ENCODE measurements around the gene IHH.

The IHH gene

DNA sequence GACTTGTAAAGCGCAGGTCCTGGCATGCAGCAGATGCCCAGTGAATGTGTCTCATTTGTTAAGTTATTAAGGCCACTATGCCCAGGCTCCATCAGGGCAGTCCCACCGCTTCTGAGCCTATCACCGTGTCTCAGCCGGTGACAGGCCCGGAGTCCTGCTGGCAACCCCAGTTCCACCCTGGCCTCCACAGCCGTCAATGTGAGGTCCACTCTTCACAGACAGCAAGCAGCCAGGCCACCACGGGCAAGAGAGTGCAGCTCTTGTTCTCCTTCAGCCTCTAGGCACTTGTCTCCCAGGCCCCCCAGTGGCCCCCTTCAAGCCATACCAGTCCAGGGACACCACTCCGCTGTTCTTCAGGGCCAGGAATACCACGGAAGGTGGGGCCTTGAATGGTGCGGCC is 42.0 kb downstream of the IHH start:
- Histone ChIP-seq H3K27me3 (ENCODE audit: control insufficient read depth in 1 of 2, insufficient read depth in 2 of 2, low read length in 2 of 2) (peaks cover 11 to 14% of the 10 kb centered on the region in 2 donors), H3K9ac (ENCODE audit: low read length in 2 of 2) (no peak overlapping the region), H3K4me3 (ENCODE audit: low read length in 2 of 2) (no peak overlapping the region), H3K4me1 (ENCODE audit: control insufficient read depth, insufficient read depth, low read length) (peaks cover 8% of the 10 kb centered on the region), H3K36me3 (ENCODE audit: control insufficient read depth in 2 of 2, insufficient read depth in 2 of 2, low read length in 2 of 2) (no peaks in the 10 kb centered on the region), H3K9me3 (ENCODE audit: control insufficient read depth in 2 of 2, low read length in 2 of 2) (no peaks in the 10 kb centered on the region), H3K27ac (ENCODE audit: low read length) (no peak overlapping the region)

DNA sequence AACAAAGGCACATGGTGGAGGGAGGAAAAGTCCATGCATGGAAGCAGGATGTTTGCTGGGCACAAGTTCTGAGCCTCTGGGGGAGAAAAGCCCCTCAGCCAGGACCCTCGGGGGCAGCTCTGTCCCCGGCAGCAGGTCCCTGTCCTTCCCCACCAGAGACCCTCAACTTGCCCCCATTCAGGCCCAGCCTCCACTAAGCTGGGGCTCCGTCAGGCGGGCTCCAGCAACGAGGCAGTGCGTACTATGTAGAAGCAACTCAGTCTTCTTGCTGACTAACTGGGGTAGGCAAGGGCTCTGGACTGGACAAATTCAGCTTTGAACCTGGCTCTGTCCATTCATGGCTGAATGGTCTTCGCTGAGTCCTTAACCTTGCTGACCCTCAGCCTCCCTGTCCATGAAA is 42.4 kb downstream of the IHH start:
- Histone ChIP-seq H3K4me1 (ENCODE audit: control insufficient read depth, insufficient read depth, low read length) (peaks cover 8% of the 10 kb centered on the region), H3K27me3 (ENCODE audit: control insufficient read depth in 1 of 2, insufficient read depth in 2 of 2, low read length in 2 of 2) (peaks cover 11 to 14% of the 10 kb centered on the region in 2 donors), H3K9me3 (ENCODE audit: control insufficient read depth in 2 of 2, low read length in 2 of 2) (no peaks in the 10 kb centered on the region), H3K4me3 (ENCODE audit: low read length in 2 of 2) (no peak overlapping the region), H3K36me3 (ENCODE audit: control insufficient read depth in 2 of 2, insufficient read depth in 2 of 2, low read length in 2 of 2) (no peaks in the 10 kb centered on the region), H3K27ac (ENCODE audit: low read length) (no peak overlapping the region), H3K9ac (ENCODE audit: low read length in 2 of 2) (no peak overlapping the region)

DNA sequence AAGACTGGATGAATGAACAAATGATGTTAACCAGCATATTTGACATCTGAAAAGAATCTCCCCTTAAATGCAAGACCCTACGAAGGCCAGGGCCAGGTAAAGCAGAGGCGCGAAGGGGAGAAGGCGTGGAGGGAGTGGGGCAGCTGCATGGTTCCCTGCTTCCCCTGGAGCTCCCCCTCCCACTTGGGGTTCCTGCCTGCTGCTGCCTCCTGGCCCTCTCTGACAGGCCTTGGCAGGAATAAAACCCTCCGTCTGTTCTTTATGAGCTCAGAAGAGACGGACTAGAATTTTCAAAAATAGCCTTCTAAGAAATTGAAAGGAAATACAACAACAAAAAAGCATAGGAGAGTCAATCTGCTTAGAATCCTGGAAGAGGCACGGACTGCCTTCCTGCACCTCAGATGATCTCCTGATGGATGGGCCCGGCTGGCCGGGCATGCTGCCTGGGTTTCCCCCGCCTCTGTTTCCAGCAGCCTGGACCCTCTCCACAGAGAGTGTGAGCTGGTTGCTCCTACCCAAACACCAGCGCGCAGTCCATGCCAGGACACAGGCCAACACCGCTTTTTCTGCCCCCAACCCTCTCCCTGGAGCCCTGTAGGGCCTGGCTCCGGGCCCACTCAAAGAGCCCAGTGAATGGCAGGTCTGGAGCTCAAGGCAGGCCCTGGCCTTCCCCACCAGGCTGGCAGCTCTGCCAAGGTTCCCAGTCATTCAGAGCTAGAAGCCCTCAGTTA is 43.4 kb downstream of the IHH start:
- H3K27me3 ChIP-seq (ENCODE audit: control insufficient read depth in 1 of 2, insufficient read depth in 2 of 2, low read length in 2 of 2): peaks cover 6 to 11% of the 10 kb centered on the region in 2 donors

DNA sequence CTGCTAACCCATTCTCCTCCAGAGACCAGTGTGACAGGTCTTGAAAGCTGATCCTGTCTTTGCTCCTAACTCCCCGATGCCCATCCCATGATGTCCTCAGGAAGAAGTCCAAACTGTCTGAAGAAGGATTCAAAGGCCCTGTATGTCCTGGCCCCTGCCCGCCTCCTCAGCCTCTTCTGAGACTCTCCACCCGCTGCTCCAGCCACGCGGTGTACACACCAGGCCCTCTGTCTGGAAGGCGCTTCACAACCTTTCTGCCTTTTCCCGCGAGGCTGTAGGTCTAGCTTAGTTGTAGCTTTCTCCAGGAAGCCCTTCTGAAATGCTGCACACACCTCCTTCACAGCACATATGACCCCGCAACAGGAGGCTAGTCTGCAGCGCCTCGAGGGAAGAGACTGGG is 44.0 kb downstream of the IHH start:
- Histone ChIP-seq H3K36me3 (ENCODE audit: control insufficient read depth in 2 of 2, insufficient read depth in 2 of 2, low read length in 2 of 2) (no peaks in the 10 kb centered on the region), H3K4me1 (ENCODE audit: control insufficient read depth, insufficient read depth, low read length) (peaks cover 8% of the 10 kb centered on the region), H3K27me3 (ENCODE audit: control insufficient read depth in 1 of 2, insufficient read depth in 2 of 2, low read length in 2 of 2) (peaks cover 6 to 11% of the 10 kb centered on the region in 2 donors), H3K9ac (ENCODE audit: low read length in 2 of 2) (no peak overlapping the region), H3K9me3 (ENCODE audit: control insufficient read depth in 2 of 2, low read length in 2 of 2) (no peaks in the 10 kb centered on the region), H3K4me3 (ENCODE audit: low read length in 2 of 2) (no peak overlapping the region), H3K27ac (ENCODE audit: low read length) (no peak overlapping the region)

More for the DNA sequence above, 43.4 kb downstream of the IHH start:
- H3K9me3 ChIP-seq (ENCODE audit: control insufficient read depth in 2 of 2, low read length in 2 of 2): no peaks in the 10 kb centered on the region
- H3K4me1 ChIP-seq (ENCODE audit: control insufficient read depth, insufficient read depth, low read length): peaks cover 8% of the 10 kb centered on the region
- H3K36me3 ChIP-seq (ENCODE audit: control insufficient read depth in 2 of 2, insufficient read depth in 2 of 2, low read length in 2 of 2): no peaks in the 10 kb centered on the region
- no peak overlapping the region for H3K27ac ChIP-seq (ENCODE audit: low read length)
- no peak overlapping the region for H3K4me3 ChIP-seq (ENCODE audit: low read length in 2 of 2)
- H3K9ac ChIP-seq (ENCODE audit: low read length in 2 of 2): no peak overlapping the region

- H3K9me3 ChIP-seq (ENCODE audit: control insufficient read depth in 2 of 2, low read length in 2 of 2): no peaks in the 10 kb centered on the region
- H3K27me3 ChIP-seq (ENCODE audit: control insufficient read depth in 1 of 2, insufficient read depth in 2 of 2, low read length in 2 of 2): peaks cover 11 to 23% of the 10 kb centered on the region in 2 donors
- no peak overlapping the region for H3K27ac ChIP-seq (ENCODE audit: low read length)
Observed at GRCh38 chr2:219010873-219011272, 49.8 kb downstream of the IHH start.

GRCh38 chr2:219010162-219010756 is 50.5 kb downstream of the IHH start:
- H3K4me3 ChIP-seq (ENCODE audit: low read length in 2 of 2): no peak overlapping the region
- no peaks in the 10 kb centered on the region for H3K4me1 ChIP-seq (ENCODE audit: control insufficient read depth, insufficient read depth, low read length)
- H3K27me3 ChIP-seq (ENCODE audit: control insufficient read depth in 1 of 2, insufficient read depth in 2 of 2, low read length in 2 of 2): peaks cover 15 to 27% of the 10 kb centered on the region in 2 donors
- no peak overlapping the region for H3K9ac ChIP-seq (ENCODE audit: low read length in 2 of 2)
- no peaks in the 10 kb centered on the region for H3K9me3 ChIP-seq (ENCODE audit: control insufficient read depth in 2 of 2, low read length in 2 of 2)
- no peak overlapping the region for H3K27ac ChIP-seq (ENCODE audit: low read length)
- no peaks in the 10 kb centered on the region for H3K36me3 ChIP-seq (ENCODE audit: control insufficient read depth in 2 of 2, insufficient read depth in 2 of 2, low read length in 2 of 2)

More at GRCh38 chr2:219010873-219011272, 49.8 kb downstream of the IHH start:
- no peak overlapping the region for H3K4me3 ChIP-seq (ENCODE audit: low read length in 2 of 2)
- no peaks in the 10 kb centered on the region for H3K4me1 ChIP-seq (ENCODE audit: control insufficient read depth, insufficient read depth, low read length)
- no peaks in the 10 kb centered on the region for H3K36me3 ChIP-seq (ENCODE audit: control insufficient read depth in 2 of 2, insufficient read depth in 2 of 2, low read length in 2 of 2)
- H3K9ac ChIP-seq (ENCODE audit: low read length in 2 of 2): no peak overlapping the region

DNA sequence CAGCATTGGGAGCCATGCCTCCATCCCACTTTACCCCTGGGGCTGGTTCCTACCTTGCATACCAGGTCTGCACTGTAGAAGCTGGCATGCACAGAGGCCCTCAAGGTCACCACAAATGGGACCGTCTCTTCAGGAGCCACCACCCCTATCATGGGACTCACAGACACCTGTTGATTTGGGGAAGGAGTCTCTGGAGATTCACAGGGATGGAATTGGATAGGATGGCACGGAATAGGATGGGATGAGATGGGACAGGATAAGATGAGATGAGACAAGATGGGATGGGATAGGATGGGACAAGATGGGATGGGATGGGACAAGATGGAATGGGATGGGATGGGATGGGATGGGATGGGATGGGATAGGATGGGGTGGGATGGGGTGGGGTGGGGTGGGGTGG is 51.4 kb downstream of the IHH start:
- Histone ChIP-seq H3K9me3 (ENCODE audit: control insufficient read depth in 2 of 2, low read length in 2 of 2) (no peaks in the 10 kb centered on the region), H3K4me3 (ENCODE audit: low read length in 2 of 2) (no peak overlapping the region), H3K9ac (ENCODE audit: low read length in 2 of 2) (no peak overlapping the region), H3K27ac (ENCODE audit: low read length) (no peak overlapping the region), H3K27me3 (ENCODE audit: control insufficient read depth in 1 of 2, insufficient read depth in 2 of 2, low read length in 2 of 2) (peaks cover 11 to 21% of the 10 kb centered on the region in 2 donors), H3K4me1 (ENCODE audit: control insufficient read depth, insufficient read depth, low read length) (no peaks in the 10 kb centered on the region), H3K36me3 (ENCODE audit: control insufficient read depth in 2 of 2, insufficient read depth in 2 of 2, low read length in 2 of 2) (no peaks in the 10 kb centered on the region)

Measured in stomach smooth muscle (tissue), 2 donors.